ENCODE results near the gene COL5A3.
A peak's percentile ranks its signal among the peaks of the same experiment; 100 is the strongest.
"Not testable (repeated sequence)": the region's sequence is repeated elsewhere in the genome, so short reads cannot be mapped to it uniquely, and the experiment has no call there.

COL5A3 gene

DNA sequence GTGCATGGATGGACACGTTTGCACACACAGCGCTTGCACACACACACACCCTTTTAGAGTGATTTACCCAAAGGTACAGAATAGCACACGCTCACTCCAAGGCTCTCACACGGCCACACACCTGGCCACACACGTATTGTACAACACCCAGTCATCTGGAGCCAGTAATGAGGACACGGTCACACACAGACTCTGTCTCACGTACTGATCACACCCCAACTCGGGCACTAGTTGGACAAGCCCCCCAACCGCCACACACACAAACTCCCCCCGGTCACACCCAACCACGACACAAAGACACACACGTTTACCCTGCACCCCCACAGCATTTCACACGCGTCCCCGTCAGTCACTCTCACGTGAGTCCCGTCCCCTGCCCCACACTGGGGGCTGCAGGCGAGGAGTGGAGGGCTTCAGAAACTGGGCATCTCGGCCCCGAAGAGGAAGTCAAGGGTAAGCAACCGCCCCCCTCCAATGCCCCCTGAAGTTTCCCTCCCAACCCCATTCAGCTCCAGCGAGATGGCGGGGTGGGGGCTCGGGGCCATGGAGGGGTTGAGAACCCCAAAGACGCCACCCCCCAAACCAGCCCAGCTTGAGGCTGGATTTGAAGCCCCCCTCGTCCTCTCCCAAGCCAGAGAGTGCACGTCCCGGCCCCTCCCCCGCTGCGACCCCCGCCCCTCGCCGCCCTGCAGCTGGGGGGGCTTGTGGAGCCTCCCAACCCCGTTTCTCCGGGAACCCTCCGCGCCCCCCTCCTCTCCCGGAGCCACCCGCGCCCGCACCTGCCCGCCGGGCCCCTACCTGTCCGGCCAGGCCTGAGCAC is 74.6 kb downstream of the COL5A3 start:
- peak; percentile 8 for DNase-seq

DNA sequence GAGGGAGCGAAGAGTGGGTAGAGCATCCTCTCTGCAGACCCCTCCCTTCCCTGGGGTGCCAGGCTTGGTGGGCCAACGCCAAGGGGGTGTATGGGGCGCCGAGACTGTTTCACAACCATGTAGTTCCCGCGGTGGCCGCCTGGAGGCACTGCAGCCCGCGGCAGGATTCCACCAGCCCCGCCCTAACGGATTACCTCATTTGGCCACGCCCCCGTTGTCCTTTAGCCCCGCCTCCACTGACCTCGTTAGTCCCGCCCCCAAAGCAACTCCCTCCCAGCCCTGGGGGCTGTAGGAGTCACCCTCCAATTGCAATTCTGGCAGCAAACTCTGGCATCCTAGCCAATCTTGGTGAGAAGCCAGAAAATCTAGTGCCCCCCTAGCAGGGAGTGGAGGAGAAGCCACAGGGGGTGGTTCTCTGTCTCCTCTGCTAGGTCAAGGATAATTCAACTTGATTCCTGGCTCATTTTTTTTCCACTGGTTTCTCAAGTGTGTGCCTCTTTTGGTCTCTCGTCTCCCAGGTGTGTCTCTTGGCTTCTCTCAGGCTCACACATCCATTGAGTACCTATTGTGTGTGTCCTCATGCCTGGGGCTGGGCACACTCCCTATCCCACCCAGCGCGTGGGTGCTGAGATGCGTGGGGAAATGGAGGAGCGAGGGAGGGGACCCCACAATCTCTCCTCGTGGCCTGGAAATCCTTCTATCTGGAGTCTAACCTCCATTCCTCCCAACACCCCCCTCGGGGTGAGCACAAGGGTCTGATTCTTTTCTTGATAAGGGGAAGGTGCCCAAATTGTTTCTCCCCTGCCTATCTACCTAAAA is 76.0 kb downstream of the COL5A3 start:
- DNase-seq, result peak; percentile 86

DNA sequence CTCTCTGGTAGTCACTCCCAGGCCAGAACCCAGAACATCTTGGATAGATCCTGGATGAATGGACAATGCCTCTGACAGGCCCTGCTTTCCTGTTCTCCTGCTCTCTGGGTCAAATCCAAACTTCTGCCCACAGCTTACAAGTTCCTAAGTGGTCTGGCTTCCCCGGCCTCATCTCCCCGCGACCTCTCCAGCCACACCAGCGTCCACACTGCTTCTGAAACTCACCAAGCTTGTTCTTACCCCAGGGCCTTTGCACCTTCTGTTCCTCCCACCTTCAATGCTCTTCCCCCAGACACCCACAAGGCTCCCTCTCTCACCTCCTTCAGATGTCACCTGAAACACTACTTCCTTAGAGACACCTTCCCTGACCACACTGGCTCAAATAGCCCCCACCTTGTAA is 77.5 kb downstream of the COL5A3 start:
- DNase-seq, result no peak

DNA sequence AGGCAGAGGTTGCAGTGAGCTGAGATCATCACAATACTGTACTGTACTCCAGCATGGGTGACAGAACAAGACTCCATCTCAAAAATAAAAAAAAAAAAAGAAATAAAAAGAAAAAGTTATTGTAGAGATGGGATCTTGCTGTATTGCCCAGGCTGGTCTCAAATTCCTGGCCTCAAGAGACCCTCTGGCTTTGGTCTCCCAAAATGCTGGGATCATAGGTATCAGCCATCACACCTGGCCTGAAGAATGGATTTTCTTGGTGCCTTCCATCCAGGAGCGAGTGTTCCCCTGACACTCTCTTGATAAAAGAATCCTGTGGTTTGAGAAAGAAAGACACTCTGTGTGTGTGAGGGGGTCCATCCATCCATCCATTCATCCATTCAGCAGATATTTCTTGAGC is 78.7 kb downstream of the COL5A3 start:
- no peak for DNase-seq

DNA sequence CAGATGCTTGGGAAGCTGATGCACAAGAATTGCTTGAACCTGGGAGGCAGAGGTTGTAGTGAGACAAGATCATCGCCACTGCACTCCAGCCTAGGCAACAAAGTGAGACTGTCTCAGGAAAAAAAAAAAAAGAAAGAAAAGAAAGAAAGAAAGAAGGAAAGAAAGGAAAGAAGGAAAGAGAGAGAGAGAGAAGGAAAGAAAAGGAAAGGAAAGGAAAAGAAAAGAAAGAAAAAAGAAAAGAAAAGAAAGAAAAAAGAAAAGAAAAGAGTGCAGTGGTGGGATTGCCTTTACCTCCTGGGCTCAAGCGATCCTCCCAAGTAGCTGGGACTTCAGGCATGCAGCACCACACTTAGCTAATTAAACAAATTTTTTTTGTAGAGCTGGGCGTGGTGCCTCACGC is 86.9 kb downstream of the COL5A3 start:
- no peak for DNase-seq

DNA sequence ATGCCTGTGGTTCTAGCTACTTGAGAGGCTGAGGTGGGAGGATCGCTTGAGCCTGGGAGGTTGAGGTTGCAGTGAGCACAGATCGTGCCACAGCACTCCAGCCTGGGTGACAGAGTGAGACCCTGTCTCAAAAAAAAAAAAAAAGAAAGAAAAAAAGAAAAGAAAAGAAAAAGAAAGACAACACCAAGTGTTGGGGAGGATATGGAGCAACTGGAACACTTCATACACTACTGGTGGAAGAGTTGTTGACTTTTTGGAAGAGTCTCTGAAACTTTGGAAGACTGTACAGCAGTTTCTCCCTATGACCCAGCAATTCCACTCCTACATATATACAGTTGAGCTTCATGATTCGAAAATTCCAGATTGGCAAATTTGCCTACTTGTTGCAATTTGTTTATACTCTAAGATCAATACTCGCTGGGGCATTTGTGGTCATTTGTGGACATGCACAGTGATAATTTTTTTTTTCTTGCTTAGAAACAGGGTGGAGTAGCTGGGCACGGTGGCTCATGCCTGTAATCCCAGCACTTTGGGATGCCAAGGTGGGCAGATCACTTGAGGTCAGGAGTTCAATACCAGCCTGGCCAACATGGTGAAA is 87.4 kb downstream of the COL5A3 start:
- DNase-seq, result not testable (repeated sequence)

DNA sequence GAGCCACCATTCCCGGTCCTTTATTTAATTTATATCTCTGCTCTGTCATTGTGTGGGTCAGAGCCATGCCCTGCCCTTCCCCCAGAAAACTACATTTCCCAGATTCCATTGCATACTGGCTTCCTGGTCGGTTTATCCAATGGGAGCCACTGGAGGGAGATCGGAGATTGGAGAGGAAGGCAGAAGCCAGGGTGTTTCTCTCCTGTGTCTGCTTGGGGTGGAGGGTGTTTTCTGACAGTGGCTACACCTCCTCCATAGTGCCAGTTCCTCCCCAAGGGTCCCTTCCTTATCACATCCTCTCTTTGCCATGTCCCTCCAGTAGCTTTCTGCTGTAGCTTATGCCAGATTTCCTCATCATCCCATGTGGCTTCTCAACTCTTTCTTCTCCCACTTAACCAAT is 93.0 kb downstream of the COL5A3 start:
- DNase-seq, result no peak

DNA sequence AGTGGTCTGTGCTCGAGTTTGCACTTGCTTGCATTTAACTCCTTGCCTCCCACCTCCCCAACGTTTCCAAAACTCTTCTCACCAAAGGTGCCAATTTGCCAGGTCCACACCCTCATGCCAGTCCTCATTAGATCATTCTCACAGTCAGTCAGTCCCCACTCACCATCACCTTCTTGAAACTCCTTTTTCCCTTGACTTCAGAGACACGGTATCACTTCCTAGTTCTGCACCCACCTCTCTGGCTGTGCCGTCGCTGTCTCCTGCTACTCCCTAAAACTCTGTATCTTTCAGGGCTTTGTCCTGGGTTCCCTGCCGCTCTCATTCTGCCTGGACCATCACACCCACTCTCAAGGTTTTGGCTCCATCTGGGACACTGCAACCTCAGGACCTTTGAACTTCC is 93.6 kb downstream of the COL5A3 start:
- DNase-seq, result no peak

DNA sequence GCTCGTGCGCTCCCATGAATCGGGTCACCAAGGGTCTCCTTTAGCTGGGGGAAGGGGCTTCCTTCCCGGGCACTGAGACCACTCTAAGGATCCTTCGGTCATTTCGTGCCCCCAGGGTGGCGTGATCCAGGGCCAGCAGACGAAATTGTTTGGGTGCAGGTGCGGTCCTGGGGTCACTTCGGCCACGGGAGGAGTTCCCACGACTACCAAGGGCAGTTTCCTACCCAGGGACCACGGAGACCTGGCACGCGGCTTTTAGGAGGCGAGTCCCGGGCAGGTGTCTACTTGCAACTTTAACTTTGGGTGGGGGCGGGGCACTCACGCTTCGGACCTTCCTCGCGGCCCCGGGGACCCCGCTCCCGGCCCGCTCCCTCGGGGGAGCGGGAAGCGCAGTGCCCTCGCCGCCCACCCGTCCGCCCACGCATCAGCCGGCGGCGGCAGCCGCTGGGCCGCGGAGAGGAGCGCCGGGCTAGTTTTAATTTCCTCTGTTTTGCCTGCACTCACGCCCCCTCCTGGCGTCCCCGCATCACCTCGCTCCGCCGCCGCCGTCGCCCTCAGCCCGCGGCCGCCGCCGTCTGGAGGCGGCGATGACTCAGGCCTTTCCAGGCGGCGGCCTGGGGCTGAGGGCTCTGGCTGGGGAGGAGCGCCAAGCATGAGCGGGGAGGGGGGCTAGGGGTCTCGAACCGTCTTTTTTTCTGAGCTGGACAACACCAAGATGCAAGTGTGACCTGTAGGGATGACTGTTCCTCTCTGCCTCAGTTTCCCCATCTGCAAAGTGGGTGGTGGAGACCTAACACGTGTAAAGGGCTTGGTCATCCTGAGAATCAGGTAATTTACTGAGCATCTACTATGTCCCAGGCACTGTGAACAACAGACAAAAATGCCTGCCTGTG is 95.7 kb downstream of the COL5A3 start:
- peak; percentile 84 for DNase-seq

DNA sequence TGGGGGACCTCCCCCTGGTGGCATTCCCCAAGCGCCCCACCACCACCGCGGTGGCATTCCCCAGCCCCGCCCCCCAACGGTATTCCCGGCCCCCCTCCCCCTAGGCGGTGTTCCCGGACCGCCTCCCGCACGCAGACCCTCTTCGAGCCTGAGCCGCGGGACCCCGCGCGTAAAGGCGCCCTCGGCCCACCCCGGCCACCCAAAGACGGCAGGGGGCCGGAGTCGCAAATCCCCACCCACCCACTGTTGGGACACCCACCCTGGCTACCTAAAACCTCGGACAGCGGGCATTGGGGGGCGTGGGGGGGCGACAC is 96.3 kb downstream of the COL5A3 start:
- no peak for DNase-seq

DNA sequence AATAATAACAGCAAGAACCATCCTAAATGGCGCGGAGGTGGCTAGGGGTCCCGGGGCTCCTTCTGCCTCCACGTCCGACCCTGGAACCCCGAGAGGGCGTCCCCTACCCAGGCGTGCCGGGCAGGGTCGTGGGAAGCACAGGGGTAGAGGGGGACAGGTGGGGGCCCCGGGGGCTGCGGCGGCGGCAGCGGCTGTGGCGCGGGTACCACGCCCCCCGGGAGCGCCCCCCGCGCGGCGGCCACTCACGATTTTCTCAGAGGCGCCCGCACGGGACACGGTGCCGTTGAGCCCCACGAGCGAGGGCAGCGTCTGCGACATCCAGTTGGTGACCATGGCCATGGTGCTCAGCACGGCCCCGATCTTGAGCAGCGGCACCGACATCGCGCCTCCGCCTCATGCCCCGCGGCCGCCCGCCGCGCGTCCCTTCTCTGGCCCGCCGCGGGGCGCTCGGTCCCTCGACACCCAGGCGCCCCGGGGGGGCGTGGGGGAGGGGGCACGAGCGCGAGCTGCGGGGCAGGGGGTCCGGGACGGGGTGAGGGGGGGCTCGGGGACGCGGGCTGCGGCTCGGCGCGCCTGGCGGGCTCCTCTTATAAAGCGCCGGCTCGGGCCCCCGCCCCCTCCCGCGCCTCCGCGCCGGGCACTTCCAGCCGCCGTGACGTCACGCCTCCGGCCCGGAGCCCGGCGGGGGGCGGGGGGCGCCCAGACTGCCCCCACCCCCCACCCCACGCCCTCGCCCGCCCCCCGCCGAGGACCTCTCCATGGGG is 96.9 kb downstream of the COL5A3 start:
- peak; percentile 12 for DNase-seq

DNA sequence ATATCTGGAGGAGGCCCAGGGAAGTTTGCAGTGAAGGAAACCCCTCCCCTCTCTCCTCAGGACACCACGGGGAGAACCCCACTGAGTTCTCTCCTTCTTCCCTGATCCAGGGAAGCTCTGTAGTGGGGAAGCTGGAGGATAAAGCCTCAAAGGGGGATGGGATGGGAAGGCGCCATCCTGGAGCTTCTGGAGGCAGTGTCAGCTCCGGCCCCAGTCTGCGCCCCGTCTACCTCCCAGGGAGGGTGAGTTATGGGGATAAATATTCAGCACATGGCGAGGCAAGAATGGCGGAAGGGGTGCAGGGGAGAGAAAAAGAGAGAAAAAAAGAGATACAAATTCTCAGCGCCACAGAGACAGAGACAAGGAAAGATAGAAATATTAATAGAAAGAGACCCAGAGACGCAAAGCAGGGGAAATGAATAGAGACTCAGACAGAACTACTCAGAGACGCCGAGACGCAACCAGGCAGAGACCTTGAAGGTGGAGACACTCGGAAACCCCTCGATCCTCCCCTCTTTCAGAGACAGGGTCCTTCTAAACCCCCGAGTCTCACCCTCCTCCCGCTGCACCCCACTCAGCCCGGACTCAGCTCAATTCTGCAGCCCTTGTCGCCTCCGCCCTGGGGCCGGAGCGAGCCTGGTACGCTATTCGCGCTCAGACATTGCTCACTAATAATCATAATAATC is 97.6 kb downstream of the COL5A3 start:
- DNase-seq, result no peak

DNA sequence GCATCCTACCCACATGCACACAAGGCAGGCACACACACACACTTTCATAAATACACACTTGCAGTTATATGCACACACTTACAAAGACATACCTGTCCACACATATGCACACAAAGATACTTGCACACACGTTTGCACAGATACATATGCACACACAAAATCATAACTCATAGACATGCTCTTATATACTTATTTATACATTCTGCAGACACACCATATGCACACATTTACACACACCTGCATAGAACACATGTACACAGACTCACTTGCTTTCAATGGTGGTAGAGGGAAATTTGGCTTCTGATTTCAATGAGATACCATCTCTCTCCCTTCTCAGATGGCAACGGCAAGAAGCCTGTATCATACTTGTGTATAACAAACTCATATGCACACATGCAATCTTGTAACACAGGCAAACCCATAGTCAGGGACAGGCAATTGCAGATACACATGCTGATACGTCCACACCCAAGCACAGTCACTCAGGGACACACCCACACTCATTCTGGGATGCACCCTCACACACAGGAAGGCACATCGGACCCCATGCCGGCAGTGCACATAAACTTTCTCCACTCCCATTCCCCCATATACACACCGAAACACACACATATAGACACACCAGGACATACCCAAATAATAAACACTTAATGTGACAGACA is 98.6 kb downstream of the COL5A3 start:
- no peak for DNase-seq

DNA sequence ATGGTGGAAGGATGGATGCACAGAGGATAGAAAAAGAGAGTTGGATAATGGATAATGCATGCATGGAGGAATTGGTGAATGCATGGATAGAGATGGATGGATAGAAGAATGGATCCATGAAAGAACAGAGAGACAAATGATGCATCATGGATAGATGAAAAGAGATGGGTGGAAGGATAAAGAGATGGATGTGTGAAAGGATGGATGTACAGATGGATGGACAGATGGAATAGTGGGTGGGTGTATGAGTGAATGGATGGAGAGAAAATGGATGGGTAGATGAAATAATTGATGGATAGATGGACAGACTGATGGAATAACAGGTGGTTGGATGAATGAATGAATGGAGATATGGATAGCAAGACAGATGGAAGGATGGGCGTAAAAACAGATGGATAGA is 99.7 kb downstream of the COL5A3 start:
- DNase-seq, result no peak
